8988T (cell line): ENCODE measurements around the gene POU6F2.

Source experiments
- DNase-seq: peaks from one replicate; pipeline ENCODE4 v3.0.0; 2011

Gene POU6F2

DNA sequence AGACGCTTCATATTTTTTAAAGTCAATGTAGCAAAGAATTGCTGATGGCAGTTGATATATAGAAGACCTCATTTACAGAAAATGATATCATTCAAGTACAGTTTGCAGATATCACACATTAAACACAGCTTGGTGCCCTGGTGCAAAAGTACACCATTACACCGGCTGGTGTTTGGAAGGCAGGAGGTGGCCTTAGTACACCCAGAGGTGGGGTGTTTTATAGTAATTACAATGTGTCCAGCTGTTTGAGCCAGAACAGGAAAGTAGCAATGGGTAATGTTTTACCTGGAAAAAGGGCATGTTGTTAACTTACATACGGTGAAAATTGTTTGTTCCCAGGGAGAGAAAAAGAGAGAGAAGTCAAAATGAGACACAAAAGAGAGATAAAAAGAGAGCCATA is 485.5 kb downstream of the POU6F2 start:
- no peak for DNase-seq

DNA sequence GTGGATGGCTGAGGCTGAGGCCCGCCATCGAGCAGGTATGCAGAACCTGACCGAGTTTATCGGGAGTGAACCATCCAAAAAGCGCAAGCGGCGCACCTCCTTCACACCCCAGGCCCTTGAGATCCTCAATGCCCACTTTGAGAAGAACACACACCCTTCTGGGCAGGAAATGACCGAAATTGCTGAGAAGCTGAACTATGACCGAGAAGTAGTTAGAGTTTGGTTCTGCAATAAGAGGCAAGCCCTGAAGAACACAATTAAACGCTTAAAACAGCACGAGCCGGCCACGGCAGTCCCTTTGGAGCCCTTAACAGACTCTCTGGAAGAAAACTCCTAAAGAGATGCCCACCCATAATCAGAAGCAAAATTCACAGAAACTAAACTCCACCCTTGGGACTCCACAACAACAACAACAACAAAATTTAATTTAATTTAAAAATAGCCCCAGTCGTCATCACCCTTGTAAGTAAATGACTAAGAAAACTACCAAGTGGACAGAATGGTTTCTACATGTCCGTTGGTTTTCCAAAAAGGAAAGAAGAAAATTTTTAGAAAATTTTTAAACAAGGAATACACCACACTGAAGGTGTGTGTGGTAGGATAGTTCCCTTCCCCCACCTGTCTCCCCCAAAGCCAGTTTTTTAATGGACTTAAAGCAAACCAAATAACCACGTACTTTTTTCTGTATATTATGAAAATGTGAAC is 486.8 kb downstream of the POU6F2 start:
- DNase-seq, result no peak

DNA sequence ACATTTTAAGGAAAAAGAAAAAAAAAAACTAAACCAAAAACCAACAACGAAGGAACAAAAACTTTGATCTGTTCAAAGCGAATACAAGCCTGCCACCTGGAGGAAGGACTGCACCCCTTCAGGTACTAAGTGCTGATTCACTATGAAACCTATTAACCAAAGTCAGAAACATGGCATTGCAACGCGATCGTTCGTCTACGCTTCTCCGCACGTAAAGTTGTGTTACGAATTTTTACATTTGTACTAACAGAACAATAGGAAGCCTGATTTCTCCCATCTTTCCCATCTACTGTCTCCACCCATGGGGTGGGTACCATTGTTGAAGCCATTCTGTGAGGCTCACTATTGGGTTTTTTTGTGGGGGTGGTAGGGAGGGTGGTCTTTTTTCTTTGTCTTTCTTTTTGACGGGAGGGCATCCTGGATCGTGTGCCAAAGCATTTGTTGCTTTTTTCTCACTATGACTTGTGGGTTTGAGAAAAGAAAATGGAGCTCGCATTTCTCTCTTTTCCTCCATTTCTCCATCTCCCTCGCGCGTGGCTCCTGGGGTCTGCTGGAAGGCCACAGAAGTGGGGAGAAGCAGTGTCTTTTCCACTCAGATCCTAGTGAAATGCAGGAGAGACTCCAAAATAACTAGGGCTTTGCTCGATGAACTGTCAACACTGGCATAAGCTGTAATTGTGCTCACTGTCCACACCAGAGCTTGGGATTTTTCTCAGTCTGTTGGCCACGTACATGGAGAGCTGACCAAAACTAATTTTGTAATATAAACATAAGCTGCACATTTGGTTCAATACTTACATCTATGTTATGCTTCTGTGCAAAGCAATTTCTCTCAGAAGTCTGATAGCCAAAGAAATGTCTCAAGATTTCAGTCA is 487.6 kb downstream of the POU6F2 start:
- DNase-seq, result no peak

DNA sequence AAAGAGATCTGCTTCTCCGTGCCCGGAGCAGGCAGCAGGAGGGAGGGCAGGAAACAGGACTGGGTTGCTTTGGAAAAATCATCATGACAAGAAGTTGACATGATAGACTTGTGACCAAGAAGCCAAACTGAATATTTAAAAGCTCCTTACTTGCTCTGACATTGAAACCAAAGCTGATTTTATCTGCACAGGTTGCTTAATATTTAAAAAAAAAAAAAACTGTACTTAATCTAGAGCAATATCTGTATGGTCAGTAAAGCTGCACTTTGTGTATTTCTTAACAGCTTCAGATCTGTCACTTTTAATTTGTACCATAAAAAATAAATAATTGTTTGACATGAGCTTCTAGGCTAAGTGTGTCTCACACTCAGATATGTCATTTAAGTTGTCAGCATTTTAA is 490.6 kb downstream of the POU6F2 start:
- DNase-seq, result no peak

DNA sequence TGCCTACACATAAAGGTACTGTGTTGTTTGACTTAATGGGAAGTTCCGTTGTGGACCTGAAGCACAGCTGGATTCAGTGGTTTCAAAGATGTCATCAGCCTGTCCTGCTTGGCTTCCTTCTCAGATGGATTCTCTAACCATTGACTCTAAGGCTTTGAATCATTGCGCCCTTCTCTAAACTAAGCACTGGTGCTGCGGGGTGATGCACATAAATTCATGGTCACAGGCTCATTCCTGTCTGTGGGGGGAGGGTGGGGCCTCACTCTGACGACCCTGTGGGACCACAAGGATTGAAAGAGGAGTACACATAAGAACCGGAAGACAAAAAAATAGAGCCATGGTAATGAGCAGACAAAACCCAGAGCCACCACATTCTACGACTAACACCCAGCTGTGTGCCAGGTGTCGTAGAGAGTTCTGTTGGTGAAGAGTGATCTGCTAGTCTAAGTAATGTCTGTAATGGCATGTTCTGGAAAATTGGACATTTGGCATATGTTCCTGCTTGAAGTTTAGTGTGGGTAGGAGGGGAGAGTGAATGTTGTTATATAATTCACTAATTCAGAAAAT is 491.2 kb downstream of the POU6F2 start:
- DNase-seq, result no peak

DNA sequence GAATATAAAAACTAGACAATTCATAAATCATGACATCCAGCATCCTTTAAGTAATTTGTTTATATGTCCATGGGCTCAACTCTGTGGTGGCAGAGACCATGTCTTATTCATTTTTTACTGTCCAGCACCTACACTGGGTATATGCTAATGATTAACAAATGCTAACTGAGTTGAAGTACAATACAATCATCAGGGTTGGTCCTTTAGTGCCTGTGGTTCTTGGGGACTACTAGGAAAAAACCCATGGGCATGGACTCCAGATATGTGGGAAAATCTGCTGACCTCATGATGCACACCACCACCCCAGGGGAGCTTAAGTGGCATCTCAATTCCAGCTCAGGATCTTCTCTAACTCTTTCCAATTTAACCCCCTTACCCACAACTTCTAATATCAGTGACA is 503.2 kb downstream of the POU6F2 start:
- no peak for DNase-seq

DNA sequence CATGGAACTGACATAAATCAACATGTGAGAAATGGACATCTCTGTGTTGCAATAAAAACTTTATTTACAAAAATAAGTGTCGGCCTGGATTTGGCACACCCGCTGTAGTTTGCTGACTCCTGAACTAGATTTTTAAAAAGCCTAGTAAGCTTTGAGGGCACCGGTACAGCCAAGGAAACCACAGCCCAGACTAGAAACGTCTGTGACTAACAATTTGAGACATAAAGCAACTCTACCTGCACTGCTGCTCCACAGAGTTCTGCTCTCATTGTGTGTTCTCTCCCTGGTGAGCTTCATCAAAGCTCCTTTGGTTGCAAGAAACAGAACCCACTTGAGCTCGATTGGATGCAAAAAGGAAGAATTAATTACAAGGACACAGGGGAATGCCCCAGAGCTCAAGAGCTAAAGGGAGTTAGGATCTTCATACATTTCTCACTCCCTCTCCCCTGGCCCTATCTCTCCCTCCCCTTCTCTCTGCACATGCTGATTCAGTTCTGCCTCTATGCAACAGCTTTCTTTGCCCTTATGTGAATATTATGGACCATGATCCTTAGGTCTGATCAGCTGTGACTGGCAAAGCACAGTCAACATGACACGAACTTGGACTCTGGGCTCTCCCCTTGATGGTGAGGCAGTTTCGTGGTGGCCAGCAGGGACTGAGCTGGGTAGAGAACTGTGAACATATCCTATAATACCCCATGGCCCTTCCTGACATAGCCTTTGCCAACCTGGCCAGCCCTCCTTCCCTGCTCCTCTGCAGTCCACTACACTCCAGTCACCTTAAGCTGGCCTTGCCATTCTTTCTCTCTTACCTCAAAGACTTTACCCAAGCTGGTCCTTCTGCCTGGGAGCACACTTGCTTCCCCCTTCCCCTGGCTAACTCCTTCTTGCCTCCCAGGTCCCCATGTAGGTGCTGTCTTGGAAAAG is 511.0 kb downstream of the POU6F2 start:
- DNase-seq, result no peak

DNA sequence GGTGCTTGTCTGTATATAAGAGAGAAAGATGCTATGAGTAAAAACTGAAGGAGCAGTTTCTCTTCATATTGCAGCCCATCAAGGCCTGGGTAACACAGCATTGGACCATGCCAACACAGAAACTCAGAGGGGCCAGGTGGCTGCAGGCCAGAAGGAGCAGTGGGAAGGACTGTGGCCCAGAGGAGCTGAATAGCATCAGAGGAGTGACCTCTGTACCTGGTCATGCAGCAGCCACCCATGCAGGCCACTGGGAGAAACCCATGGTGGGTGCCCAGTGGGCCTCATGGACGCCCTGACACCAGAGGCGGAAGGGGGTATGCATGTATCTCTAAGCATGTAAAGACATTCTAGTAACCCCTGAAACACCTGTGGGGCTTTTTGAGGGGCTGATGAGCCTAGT is 512.6 kb downstream of the POU6F2 start:
- DNase-seq, result no peak

DNA sequence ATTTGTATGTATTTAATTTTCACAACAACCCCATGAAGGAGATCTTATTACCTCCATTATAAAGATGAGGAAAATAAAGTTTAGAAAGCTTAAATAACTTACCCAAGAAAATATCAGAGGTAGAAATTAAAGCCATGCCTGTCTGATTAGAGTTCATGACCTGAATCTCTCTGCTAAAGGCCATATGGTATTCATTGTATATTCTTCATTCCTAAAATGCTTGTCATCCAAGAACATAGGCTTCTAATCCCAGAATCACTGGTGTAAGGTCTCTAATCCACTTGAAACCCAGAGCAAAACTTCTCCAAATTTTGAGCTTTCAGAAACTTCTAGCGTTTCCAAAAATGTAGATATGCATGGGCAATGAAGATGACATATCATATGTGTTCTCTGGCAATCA is 516.2 kb downstream of the POU6F2 start:
- DNase-seq, result no peak

DNA sequence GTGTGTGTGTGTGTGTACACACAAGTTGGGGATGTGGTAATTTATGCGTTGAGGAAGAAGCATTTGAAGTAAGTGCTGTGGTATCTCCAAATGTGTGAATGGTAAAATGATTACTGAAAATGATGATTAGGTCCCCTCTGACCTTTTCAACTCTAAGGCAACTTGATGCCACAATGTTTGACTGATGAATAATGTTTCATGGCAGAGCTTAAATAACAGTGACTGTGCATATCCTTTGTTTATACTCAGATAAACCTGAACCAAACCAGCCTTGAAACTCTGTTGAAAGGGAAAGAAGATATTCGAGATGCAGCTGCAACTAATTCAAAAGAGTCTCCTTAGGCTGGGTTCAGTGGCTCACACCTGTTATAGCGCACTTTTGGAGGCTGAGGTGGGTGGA is 523.6 kb downstream of the POU6F2 start:
- no peak for DNase-seq

DNA sequence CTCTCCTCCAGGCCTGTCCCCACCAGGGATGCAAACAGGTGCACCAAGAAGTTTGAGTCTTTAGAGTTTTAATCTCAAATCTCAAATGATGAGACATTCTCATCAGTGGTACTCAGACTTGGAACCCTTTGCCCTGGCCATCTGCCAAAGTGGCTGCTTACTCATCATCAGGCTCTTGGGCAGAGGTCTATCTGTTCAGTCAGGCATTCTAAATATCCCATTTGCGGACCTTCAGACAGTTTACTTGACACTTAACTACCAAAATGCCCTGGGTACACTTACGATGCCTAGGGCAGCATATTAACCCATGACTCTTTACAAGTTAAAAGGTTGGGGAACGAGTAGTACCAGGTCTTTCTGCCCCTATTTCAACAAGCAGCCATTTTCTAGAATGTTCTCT is 527.3 kb downstream of the POU6F2 start:
- DNase-seq, result no peak

DNA sequence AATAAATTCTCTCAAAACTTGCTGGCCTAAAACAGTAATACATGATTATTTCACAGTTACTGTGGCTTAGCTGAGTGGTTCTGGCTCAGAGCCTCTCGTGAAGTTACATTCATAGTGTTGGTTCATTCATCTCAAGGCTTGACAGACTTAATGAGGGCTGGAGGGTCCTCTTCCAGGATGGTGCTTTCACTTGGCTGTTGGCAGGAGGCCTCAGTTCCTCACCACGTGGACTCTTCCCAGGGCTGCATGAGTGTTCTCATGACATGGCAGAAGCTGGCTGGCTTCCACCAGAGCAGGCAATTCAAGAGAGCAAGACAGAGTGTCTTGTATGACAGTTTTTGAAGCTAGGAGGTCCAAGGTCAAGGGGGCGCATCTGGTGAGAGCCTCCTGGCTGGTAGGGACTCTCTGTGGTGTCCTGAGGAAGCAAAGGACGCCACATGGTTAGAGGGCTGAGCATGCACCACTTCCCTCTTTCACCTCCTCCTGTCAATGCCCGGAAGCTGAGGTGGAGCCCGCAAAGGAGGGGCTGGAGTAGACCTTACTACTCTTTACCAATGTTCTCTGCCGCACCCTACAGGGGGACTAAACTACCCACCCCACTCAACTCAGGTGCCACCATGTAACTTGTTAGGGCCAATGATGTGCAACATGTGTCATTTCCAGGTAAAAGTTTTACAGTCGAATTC is 530.3 kb downstream of the POU6F2 start:
- no peak for DNase-seq

DNA sequence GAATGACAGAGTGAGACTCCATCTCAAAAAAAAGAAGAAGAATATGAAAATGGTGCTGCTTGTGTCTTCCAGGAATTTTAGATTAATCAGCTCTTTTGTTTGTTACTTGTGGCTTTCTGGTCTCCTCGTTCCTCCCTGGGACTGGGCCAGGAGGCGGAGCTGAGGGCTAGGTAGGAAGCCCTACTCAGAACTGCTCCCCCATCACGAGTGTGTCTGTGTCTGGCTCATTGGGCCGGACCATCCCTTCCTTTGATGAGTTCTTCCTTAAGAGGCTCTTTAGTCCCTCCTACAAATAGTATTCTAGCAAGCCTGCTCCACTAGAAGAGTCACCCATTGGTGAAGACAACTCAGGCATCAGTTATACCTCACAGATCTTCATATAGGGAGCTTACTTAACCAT is 531.7 kb downstream of the POU6F2 start:
- no peak for DNase-seq

DNA sequence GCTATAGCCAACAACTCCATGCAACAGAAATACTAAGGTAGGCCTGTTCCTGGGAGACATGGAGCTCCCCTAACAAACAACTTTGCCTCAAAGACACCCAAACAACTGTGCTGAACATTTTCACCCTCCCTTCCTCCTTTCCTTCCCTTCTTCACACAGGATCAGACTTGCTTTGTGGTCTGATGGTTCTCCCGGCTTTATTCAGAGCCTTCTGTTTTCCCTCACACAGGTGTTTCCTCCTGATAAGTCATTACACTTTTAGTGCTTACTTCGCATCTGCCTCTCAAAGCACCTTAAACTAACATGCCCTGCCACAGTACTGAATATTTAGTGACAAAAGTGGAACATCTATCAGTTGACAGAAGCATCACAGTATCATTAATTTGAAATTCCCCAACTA is 532.2 kb downstream of the POU6F2 start:
- DNase-seq, result no peak

DNA sequence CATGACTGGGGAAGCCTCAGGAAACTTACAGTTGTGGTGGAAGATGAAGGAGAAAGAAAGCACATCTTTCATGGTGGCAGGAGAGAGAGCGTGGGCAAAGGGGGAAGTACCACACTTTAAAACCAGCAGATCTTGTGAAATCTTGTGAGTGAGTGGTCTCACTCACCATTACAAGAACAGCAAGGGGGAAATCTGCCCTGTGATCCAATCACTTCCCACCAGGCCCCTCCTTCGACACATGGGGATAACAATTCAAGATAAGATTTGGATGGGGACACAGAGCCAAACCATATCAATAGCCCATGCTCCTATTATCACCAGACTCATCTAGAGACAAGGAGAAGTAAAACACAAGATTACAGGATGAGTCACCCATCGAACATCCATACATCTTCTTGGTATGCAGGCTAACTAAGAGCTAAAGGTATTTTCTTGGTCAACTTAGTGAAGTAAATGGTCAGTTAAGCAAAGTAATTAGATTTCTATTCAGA is 533.2 kb downstream of the POU6F2 start:
- no peak for DNase-seq

DNA sequence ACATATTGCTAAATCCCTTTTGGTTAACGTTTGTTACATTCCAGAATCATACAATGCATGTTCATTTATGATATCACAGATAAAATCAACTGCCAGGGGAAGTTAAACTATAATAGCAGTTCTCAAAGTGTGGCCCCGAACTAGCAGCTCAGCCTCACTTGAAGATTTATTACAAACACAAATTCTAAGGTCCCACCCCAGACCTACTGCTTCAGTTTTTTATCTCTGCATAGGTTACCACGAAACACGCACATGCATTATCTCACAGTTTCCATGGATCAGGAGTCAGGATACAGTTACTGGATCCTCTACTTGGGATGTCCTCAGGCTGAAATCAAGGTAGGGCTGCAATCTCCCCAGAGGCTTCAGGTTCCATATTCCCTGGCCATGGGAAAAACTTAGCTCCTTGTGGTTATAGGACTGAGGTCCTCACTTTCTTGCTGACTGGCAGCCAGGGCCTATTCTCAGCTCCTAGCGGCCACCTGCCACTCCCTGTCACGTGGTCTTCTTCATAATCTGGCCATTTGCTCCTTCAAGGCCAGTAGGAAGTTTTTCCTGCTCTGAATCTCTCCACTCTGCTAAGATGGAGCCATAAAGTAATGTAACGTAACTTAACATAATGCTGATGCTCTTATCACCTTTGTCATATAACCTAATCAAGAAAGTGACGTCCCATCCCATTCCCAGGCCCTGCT is 538.0 kb downstream of the POU6F2 start:
- DNase-seq, result no peak

DNA sequence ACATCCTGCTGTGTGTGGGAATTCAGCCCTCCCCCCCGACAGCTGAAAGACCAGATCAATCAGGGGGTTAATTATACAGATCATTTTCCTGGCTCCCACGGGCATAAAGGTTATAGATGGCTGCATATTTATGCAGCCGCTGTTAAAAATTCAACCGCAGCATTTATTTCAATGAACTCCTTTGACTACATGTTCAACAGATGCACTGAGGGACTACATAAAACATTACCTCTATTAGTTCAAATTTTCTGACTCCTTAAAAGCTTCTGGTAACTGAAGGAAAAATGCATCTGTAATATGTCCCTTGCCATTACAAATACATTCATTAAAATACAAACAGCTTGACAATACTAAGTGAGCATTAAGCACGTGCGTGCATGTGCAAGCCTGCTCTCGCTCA is 538.8 kb downstream of the POU6F2 start:
- no peak for DNase-seq

DNA sequence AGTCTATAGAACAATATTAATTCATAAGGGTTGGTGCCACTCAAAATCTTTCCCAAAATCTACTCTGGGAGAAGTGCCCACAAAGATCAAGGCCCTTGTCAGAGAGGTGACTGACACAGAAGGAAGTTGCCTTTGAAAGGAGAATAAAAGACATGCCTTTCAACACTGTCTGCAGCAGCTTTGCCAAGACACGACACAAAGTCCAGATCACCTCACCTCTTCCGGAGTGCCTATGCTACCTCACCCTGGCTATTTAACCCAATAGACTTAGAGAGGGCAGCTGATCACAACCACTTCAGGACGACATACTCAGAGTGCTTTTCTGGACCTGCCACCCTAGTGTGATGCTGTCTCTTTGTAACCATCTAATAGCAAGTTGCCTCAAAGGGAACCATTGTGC is 539.5 kb downstream of the POU6F2 start:
- no peak for DNase-seq
